HEK293 (cell line): ENCODE results near the gene RBM4.

Experiments used
- CTCF ChIA-PET: fragments of 350-600 bp; formaldehyde crosslinking; extraction: SDS; loops from one replicate; lab custom pipeline; 2021; ENCODE audit warnings: antibody characterized with exemption; lab: Yijun Ruan, JAX
- POLR2A ChIA-PET: fragments of 300-600 bp; formaldehyde crosslinking; extraction: SDS; loops from one replicate; lab custom pipeline; 2020; ENCODE audit warnings: antibody characterized with exemption, inconsistent platforms; lab: Yijun Ruan, JAX
- H3K27ac ChIP-seq: fragments of 200-500 bp; sonication (Bioruptor generic); 2 replicates; pipeline ENCODE4 v1.5.1; 2014; ENCODE audit warnings: low read depth, low read length, control low read depth, inconsistent platforms; ENCODE audit errors: extremely low read depth
- H3K36me3 ChIP-seq, 2 experiments: fragments of 200-500 bp in 1 of 2; sonication (Bioruptor generic) in 1 of 2; 1 replicate in 1 of 2; 2 replicates in 1 of 2; pipeline ENCODE4 v1.5.1; 2014 to 2017; ENCODE audit warnings: inconsistent platforms in 2 of 2, low read length in 2 of 2; ENCODE audit not compliant: control insufficient read depth in 2 of 2, insufficient read depth in 1 of 2
- H3K4me1 ChIP-seq: fragments of 200-500 bp; sonication (Bioruptor generic); 2 replicates; pipeline ENCODE4 v1.5.1; 2014; ENCODE audit warnings: mild to moderate bottlenecking, low read length, inconsistent platforms; ENCODE audit not compliant: control insufficient read depth, insufficient read depth
- H3K4me3 ChIP-seq: 2 replicates; pipeline ENCODE4 v1.5.1; 2011; ENCODE audit warnings: low read depth, mild to moderate bottlenecking, control low read depth, low read length, moderate library complexity
- H3K9me3 ChIP-seq: fragments of 200-500 bp; sonication (Bioruptor generic); 2 replicates; pipeline ENCODE4 v1.5.1; 2014; ENCODE audit warnings: low read depth, low read length, inconsistent platforms; ENCODE audit not compliant: control insufficient read depth, insufficient read depth
- BCL11B ChIP-seq: fragments of 450-650 bp; formaldehyde crosslinking; IDR thresholded peaks from 2 replicates; pipeline ENCODE4 v1.5.1; 2016; ENCODE audit warnings: low read depth, missing biosample characterization, missing genetic modification characterization
- ELK4 ChIP-seq: IDR thresholded peaks from 2 replicates; pipeline ENCODE4 v1.6.1; 2011; ENCODE audit warnings: mild to moderate bottlenecking, low read depth, low read length, borderline replicate concordance
- GLIS1 ChIP-seq: fragments of 450-650 bp; formaldehyde crosslinking; IDR thresholded peaks from 2 replicates; pipeline ENCODE4 v1.5.1; 2016; ENCODE audit warnings: missing biosample characterization, missing genetic modification characterization
- MEIS1 ChIP-seq: sonication (generic); formaldehyde crosslinking; IDR thresholded peaks from 2 replicates; pipeline ENCODE4 v1.8.1; 2022; ENCODE audit warnings: missing genetic modification reagents, mild to moderate bottlenecking, borderline replicate concordance
- PRDM10 ChIP-seq: fragments of 450-650 bp; formaldehyde crosslinking; IDR thresholded peaks from 2 replicates; pipeline ENCODE4 v1.5.1; 2016; ENCODE audit warnings: missing biosample characterization, missing genetic modification characterization
- ZBTB17 ChIP-seq: fragments of 450-650 bp; formaldehyde crosslinking; IDR thresholded peaks from 2 replicates; pipeline ENCODE4 v1.5.1; 2016; ENCODE audit warnings: missing biosample characterization, missing genetic modification characterization
- ZBTB48 ChIP-seq: fragments of 450-650 bp; formaldehyde crosslinking; IDR thresholded peaks from 2 replicates; pipeline ENCODE4 v1.5.1; 2016; ENCODE audit warnings: missing biosample characterization, missing genetic modification characterization
- ZNF121 ChIP-seq: fragments of 450-650 bp; formaldehyde crosslinking; IDR thresholded peaks from 2 replicates; pipeline ENCODE4 v1.5.1; 2016; ENCODE audit warnings: missing biosample characterization, missing genetic modification characterization
- ZNF132 ChIP-seq: fragments of 450-650 bp; formaldehyde crosslinking; IDR thresholded peaks from 2 replicates; pipeline ENCODE4 v1.5.1; 2017; ENCODE audit warnings: missing biosample characterization, missing genetic modification characterization, borderline replicate concordance
- ZNF148 ChIP-seq: fragments of 450-650 bp; formaldehyde crosslinking; IDR thresholded peaks from 2 replicates; pipeline ENCODE4 v1.5.0; 2017; ENCODE audit warnings: missing biosample characterization, missing genetic modification characterization, borderline replicate concordance
- ZNF202 ChIP-seq: fragments of 450-650 bp; formaldehyde crosslinking; IDR thresholded peaks from 2 replicates; pipeline ENCODE4 v1.5.1; 2016; ENCODE audit warnings: missing biosample characterization, missing genetic modification characterization, borderline replicate concordance
- ZNF311 ChIP-seq: fragments of 450-650 bp; formaldehyde crosslinking; IDR thresholded peaks from 2 replicates; pipeline ENCODE4 v1.5.1; 2017; ENCODE audit warnings: missing biosample characterization, missing genetic modification characterization, borderline replicate concordance
- ZNF404 ChIP-seq: fragments of 450-650 bp; formaldehyde crosslinking; IDR thresholded peaks from 2 replicates; pipeline ENCODE4 v1.5.1; 2017; ENCODE audit warnings: missing biosample characterization, missing genetic modification characterization
- ZNF561 ChIP-seq: fragments of 450-650 bp; IDR thresholded peaks from 2 replicates; pipeline ENCODE4 v1.5.1; 2018; ENCODE audit warnings: missing biosample characterization, missing genetic modification characterization, borderline replicate concordance
- ZNF664 ChIP-seq: fragments of 450-650 bp; formaldehyde crosslinking; IDR thresholded peaks from 2 replicates; pipeline ENCODE4 v1.5.1; 2016; ENCODE audit warnings: missing biosample characterization, missing genetic modification characterization
- ZNF791 ChIP-seq: fragments of 450-650 bp; formaldehyde crosslinking; IDR thresholded peaks from 2 replicates; pipeline ENCODE4 v1.5.1; 2016; ENCODE audit warnings: missing biosample characterization, missing genetic modification characterization
- ZNF830 ChIP-seq: fragments of 450-650 bp; IDR thresholded peaks from 2 replicates; pipeline ENCODE4 v1.5.0; 2018; ENCODE audit warnings: missing biosample characterization, missing genetic modification characterization, low read depth, mild to moderate bottlenecking, moderate library complexity

Gene RBM4

GRCh38 chr11:66595245-66595904, 43.1 kb upstream of the RBM4 start:
- Histone ChIP-seq H3K4me1 (no peaks in the 10 kb centered on the region), H3K27ac (no peak overlapping the region), H3K36me3 (peaks cover 4 to 31% of the 10 kb centered on the region in 2 experiments), H3K9me3 (no peaks in the 10 kb centered on the region), H3K4me3 (no peak overlapping the region)
- ChIA-PET POLR2A (interaction anchor here (0.5 to 3.1 kb wide), 8 partner anchors 10 to 90 kb away, joined by 3 to 32 read pairs (median 5); partner anchors contain the start of genes ACTN3, RBM14, RBM4 and RBM4B), CTCF (interaction anchor here (0.6 to 2.2 kb wide), 6 partner anchors 17 to 1610 kb away, joined by 3 to 16 read pairs (median 4); partner anchors contain the start of gene RBM4B)
- TF ChIP-seq ZNF202 (tag by site-specific recombination) (no peak), PRDM10 (tag by site-specific recombination) (no peak), GLIS1 (peak; percentile 62; the same call in 1 of the 2 replicates), ZNF121 (tag by site-specific recombination) (peak; percentile 46; the same call in 1 of the 2 replicates)

GRCh38 chr11:66598993-66599392, 39.5 kb upstream of the RBM4 start:
- Histone ChIP-seq H3K4me3 (no peak overlapping the region), H3K4me1 (peaks cover 5% of the 10 kb centered on the region; the same call in 1 of the 2 replicates), H3K36me3 (peaks cover 4 to 58% of the 10 kb centered on the region in 2 experiments), H3K9me3 (no peaks in the 10 kb centered on the region), H3K27ac (no peak overlapping the region)
- ChIA-PET POLR2A (interaction anchor here (1.0 to 1.3 kb wide), 2 partner anchors 17 to 79 kb away, joined by 3 to 6 read pairs; partner anchors contain the start of gene RBM14), CTCF (interaction anchor here (0.7 kb wide), 1 partner anchor 48 kb away, joined by 3 read pairs; no protein-coding TSS in a partner anchor)
- no peak for TF ChIP-seq ZNF404 (tag by site-specific recombination)
- TF ChIP-seq ELK4: no peak
- TF ChIP-seq ZNF561: no peak
- TF ChIP-seq ZBTB17 (tag by site-specific recombination): no peak
- no peak for TF ChIP-seq ZNF791 (tag by site-specific recombination)
- TF ChIP-seq MEIS1: no peak
- no peak for TF ChIP-seq ZNF311 (tag by site-specific recombination)
- no peak for TF ChIP-seq ZNF148
- no peak for TF ChIP-seq ZNF830 (tag by site-specific recombination)
- TF ChIP-seq ZBTB48 (tag by site-specific recombination): no peak
- no peak for TF ChIP-seq ZNF132 (tag by site-specific recombination)
- TF ChIP-seq ZNF664 (tag by site-specific recombination): no peak
- no peak for TF ChIP-seq BCL11B (tag by site-specific recombination)
